Lung (tissue), 12 donors: ENCODE measurements around the gene ADGRG1. TPM values are rescaled to one million over a fixed set of nuclear protein-coding genes. Genes with fewer than 3 reads are reported as not detected.

Experiments used
- ATAC-seq: fragments of 200-7000 bp; cut with Tn5 transposase; one replicate; pipeline ENCODE4 v1.9.1; 2020; ENCODE audit warnings: moderate number of reproducible peaks; ENCODE audit not compliant: insufficient read depth, low FRiP score
- DNase-seq, 3 donors: peaks; one replicate each; pipeline ENCODE4 v3.0.0-alpha.2; 2013 to 2017
- H3K27ac ChIP-seq, 2 donors: one replicate each; pipeline ENCODE4 v1.5.1; 2013; ENCODE audit warnings: mild to moderate bottlenecking in 2 of 2, moderate library complexity in 2 of 2, control low read depth in 1 of 2, inconsistent platforms in 1 of 2, low read depth in 1 of 2, low read length in 1 of 2
- H3K27me3 ChIP-seq, 3 donors: one replicate each; pipeline ENCODE4 v1.5.1; 2013; ENCODE audit warnings: low read length in 2 of 3; ENCODE audit not compliant: control insufficient read depth in 3 of 3, insufficient read depth in 3 of 3
- H3K36me3 ChIP-seq, 4 donors: one replicate each; pipeline ENCODE4 v1.5.1; 2013; ENCODE audit warnings: low read length in 4 of 4, mild to moderate bottlenecking in 1 of 4, moderate library complexity in 1 of 4; ENCODE audit not compliant: control insufficient read depth in 4 of 4, insufficient read depth in 4 of 4
- H3K4me1 ChIP-seq, 5 donors: one replicate each; pipeline ENCODE4 v1.5.1; 2013; ENCODE audit warnings: low read length in 5 of 5, mild to moderate bottlenecking in 2 of 5, moderate library complexity in 1 of 5; ENCODE audit not compliant: control insufficient read depth in 5 of 5, insufficient read depth in 5 of 5
- H3K4me3 ChIP-seq: one replicate; pipeline ENCODE4 v1.5.1; 2013; ENCODE audit warnings: mild to moderate bottlenecking, control low read depth, moderate library complexity
- H3K9ac ChIP-seq, 2 donors: one replicate each; pipeline ENCODE4 v1.5.1; 2013; ENCODE audit warnings: low read length in 2 of 2, control low read depth in 1 of 2; ENCODE audit not compliant: insufficient read depth in 1 of 2
- H3K9me3 ChIP-seq, 4 donors: one replicate each; pipeline ENCODE4 v1.5.1; 2013; ENCODE audit warnings: low read length in 3 of 4, mild to moderate bottlenecking in 1 of 4, moderate library complexity in 1 of 4; ENCODE audit not compliant: control insufficient read depth in 4 of 4, insufficient read depth in 3 of 4
- CTCF ChIP-seq: IDR thresholded peaks from 2 replicates; pipeline ENCODE4 v1.5.1; 2012; ENCODE audit warnings: mild to moderate bottlenecking; ENCODE audit errors: control extremely low read depth, extremely low read depth
- WGBS, 2 donors: extraction: QIAGEN DNeasy Blood & Tissue Kit; methylation state at CpG; one replicate each; pipeline ENCODE4 v1.1.7; 2013; 5-methylcytosine and 5-hydroxymethylcytosine counted together
- polyA plus RNA-seq, 2 donors: library from polyadenylated mRNA; stranded (reverse); fragments of 200-250 nt; gene quantifications; one replicate each; pipeline ENCODE4 v1.2.1, GENCODE V29; 2013
- total RNA-seq, 2 donors: library from RNA; depleted of rRNA in 1 of 2; stranded (reverse); fragments of >200 nt in 1 of 2; gene quantifications; one replicate each; pipeline ENCODE4 v1.2.1, GENCODE V29; 2014 to 2021
- donor health status: control.
- donor health status: control.
- donor health status: Bipolar disorder and iron deficiency.
- donor health status: healthy.
- donor health status: DM: yes; HTN: yes; CAD: no.

The ADGRG1 gene
- total and polyA plus RNA-seq, 4 donors = 8.8 to 74.4 (median 28.0) TPM

DNA sequence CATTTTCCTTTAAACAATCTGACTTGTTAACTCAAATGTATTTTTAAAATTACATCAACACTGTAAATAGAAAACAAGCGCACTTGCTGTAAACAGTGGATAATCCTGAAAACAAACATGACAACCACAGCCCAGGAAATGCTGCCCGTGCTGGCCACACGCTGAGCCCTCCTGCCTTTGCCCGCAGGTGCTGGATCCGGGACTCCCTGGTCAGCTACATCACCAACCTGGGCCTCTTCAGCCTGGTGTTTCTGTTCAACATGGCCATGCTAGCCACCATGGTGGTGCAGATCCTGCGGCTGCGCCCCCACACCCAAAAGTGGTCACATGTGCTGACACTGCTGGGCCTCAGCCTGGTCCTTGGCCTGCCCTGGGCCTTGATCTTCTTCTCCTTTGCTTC, 33.1 kb downstream of the ADGRG1 start:
- TF ChIP-seq CTCF = no peak
- Histone ChIP-seq H3K36me3 (peaks cover 0 to 36% (median 0%) of the 10 kb centered on the region in 4 donors), H3K27ac (no peak overlapping the region), H3K9me3 (no peaks in the 10 kb centered on the region), H3K9ac (no peak overlapping the region), H3K4me1 (no peaks in the 10 kb centered on the region), H3K4me3 (no peak overlapping the region), H3K27me3 (no peaks in the 10 kb centered on the region)
- no peak for DNase-seq
- ATAC-seq = no peak
- 81 to 94% methylated on average over 7 of the region's 7 CpGs for WGBS, 2 donors

- no peaks in the 10 kb centered on the region for H3K27me3 ChIP-seq
- no peaks in the 10 kb centered on the region for H3K9me3 ChIP-seq
- DNase-seq (no peak), ATAC-seq (no peak)
- no peak for TF ChIP-seq CTCF
- no peak overlapping the region for H3K27ac ChIP-seq
- 91 to 92% methylated on average over 20 of the region's 20 CpGs for WGBS, 2 donors
- H3K9ac ChIP-seq = no peak overlapping the region
- no peaks in the 10 kb centered on the region for H3K4me1 ChIP-seq
- peaks cover 0 to 32% (median 0%) of the 10 kb centered on the region in 4 donors for H3K36me3 ChIP-seq
- no peak overlapping the region for H3K4me3 ChIP-seq
Measured at GRCh38 chr16:57661936-57662906, 33.8 kb downstream of the ADGRG1 start.

DNA sequence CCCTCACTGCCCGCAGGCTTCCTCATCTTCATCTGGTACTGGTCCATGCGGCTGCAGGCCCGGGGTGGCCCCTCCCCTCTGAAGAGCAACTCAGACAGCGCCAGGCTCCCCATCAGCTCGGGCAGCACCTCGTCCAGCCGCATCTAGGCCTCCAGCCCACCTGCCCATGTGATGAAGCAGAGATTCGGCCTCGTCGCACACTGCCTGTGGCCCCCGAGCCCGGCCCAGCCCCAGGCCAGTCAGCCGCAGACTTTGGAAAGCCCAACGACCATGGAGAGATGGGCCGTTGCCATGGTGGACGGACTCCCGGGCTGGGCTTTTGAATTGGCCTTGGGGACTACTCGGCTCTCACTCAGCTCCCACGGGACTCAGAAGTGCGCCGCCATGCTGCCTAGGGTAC, 35.0 kb downstream of the ADGRG1 start:
- no peak overlapping the region for H3K4me3 ChIP-seq
- H3K36me3 ChIP-seq = peaks cover 0 to 26% (median 0%) of the 10 kb centered on the region in 4 donors
- H3K27ac ChIP-seq = no peak overlapping the region
- no peak for ATAC-seq
- WGBS, 2 donors = 91 to 94% methylated on average over 20 to 21 of the region's 21 CpGs
- H3K9me3 ChIP-seq = no peaks in the 10 kb centered on the region
- H3K27me3 ChIP-seq = no peaks in the 10 kb centered on the region
- no peak overlapping the region for H3K9ac ChIP-seq
- no peak for TF ChIP-seq CTCF
- no peaks in the 10 kb centered on the region for H3K4me1 ChIP-seq
- no peak for DNase-seq
